GM18868 (cell line): ENCODE measurements around the gene ASRGL1.

ENCODE experiments used
- ATAC-seq: cut with Tn5 transposase; IDR thresholded peaks from one replicate; pipeline ENCODE4 v1.9.1; 2021; ENCODE audit warnings: mild to moderate bottlenecking, moderate library complexity; ENCODE audit not compliant: unreplicated experiment

Gene ASRGL1

DNA sequence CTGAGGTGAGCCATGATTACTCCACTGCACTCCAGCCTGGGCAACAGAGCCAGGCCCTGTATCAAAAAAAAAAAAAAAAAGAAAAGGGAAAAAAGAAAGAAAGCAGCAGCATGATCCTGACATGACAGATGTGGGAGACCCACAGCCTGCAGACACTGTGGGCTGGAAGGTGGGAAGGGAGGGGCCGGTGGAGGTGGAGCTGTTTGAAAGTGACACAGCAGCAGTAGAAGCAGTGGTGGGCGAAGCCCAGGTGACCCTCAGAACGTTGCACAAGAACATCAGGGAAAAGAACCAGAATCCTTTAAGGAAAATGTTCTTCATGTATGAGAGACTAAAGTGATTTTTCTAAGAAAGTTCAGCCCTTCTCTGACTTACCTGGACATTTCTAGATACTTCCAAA, 55.3 kb downstream of the ASRGL1 start:
- ATAC-seq = no peak

DNA sequence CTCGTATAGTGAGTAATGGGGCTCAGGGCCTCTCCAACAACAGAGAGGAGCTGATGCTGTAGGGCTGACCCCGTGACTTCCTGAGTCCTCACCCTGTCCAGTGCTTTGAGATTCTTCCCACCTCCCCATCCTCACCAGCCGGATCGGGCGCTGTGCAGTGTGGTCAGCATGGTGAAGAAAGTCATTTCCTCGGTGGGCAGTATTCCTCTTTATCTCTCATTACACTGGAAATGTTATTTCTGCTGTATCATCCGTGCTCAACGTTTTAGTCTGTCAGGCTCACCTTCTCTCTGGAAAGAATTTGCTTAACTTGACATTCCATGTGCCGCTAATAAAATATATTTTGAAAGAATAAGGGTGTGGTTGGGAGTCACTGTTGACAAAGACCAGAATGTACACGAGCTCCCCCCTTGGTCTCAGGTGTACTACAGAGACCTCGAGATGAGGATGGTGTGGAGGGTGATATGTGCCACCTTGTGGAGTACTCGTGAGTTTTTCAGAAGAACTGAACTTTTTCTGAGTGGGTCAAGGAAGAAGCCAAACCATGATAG, 55.9 kb downstream of the ASRGL1 start:
- ATAC-seq = no peak

DNA sequence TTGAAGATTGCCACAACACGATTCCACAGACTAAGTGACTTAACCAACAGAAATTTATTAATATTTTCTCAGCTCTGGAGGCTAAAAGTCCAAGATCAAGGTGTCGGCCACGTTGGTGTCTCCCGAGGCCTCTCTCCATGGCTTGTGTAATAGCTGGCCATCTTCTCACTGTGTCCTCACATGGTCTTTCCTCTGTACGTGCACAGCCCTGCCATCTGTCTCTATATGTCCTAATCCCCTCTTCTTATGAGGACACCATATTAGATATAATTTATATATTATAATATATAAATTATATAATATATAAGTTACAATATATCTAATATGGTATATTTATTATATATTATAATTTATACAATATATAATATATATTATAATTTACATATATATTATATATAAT, 56.5 kb downstream of the ASRGL1 start:
- ATAC-seq = no peak

- ATAC-seq = no peak
These were observed 57.7 kb downstream of the ASRGL1 start for GRCh38 chr11:62394825-62395538.

DNA sequence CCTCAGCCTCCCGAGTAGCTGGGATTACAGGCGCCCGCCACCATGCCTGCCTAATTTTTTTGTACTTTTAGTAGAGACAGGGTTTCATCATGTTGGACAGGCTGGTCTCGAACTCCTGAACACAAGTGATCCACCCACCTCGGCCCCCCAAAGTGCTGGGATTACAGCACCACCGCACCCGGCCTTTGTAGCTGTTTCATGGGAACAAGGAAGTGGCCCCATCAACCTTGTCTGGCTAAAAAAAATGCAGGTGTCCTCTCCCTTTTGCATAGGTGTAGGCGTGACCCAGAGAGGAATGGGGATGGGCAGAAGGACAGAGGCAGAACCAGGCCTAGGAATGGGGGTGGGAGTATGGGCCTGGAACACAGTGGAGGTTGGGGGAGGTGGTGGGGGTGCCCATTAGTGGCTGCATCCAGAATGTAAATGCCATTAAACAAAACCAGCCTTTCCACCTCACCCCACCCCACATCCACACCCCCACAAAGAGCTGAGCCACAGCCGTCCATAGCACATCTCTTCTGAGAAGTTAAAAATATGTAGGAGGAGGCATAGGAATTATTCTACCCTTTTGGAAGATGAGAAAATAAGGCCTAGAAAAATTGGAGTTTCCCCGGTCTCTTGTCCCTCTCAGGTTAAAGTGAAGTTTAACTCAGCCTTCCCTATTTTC, 58.8 kb downstream of the ASRGL1 start:
- no peak for ATAC-seq

DNA sequence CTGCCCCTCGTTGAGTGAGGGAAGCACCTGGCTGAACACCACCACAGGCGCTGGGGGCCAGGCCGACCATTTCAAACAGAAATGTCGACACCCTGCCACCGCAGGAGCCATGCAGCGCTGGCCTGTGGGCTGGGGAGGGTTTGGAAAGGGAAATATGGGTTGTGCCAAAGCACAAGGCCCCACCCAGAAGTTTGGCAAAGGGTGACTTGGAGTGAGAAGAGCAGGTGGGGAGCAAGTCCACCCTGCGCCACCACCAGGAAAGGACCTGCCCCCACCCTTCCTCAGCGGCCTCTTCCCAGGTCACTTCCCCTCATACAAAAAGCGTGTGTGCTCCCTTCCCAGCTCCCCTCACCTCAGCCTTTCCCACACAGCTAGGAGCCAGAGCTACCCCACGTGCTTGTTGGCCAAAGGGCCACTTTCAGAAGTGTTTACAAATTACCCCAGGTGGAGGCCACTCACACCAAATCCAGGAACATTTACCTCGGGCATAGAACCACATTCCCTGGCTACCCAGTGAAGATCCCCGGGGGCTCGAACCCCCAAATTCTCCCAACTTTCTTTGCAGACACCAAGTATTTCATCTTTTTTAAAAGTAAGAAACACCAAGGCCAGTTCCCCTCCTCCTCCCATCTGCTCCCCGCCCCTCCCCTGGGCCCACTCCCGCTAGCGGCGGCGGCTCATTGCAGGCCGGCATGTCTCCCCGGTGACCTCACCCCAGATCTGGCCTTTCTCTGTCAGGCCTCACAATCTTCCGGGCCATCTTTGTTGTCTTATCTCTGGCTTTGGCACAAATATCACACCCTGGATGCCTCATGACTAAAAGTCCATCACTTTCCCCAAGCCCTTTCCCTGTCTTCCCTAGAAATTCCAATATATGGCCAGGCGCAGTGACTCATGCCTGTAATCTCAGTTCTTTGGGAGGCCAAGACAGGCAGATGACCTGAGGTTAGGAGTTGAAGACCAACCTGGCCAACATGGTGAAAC, 61.1 kb downstream of the ASRGL1 start:
- ATAC-seq = no peak

- no peak for ATAC-seq
These were observed 62.1 kb downstream of the ASRGL1 start for GRCh38 chr11:62399172-62399877.

- no peak for ATAC-seq
These were observed 62.6 kb downstream of the ASRGL1 start for GRCh38 chr11:62399878-62400266.

DNA sequence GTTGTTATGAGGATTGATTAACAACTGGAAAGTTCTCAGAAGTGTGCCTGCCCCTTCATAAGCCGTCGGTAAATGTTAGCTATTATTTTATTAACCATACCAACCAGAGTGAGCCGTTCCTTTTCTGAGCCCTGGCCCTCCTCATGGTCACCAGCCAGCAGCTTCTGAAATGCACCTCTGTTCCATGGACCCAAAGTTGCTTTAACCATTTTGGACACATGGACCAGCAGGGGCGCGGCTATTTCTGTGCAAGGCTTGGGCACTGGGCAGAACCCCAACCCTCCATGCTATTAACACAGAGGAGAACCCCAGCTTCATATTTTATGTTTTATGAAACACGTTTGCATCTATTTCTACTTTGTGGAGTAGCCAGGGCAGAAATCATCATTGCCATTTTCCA, 63.0 kb downstream of the ASRGL1 start:
- ATAC-seq = no peak

DNA sequence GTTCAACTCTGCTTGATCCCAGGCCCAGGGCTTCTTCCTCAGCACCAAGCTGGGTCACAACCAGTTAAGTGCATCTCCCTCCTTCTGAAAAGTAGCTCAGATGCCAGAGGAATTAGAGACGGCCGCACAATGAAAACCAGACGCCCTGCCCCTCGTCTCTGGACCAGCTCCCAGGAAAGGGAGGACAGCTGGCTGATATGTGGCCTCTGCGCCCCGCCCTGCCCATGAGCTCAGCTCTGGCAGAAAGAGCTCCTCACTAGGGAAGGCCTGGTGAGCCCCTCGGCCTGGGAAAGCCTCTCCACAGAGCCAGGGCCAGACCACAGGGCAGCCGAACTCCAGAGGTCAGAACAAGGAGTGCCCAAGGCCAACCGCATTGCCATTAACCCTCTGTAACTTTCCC, 63.5 kb downstream of the ASRGL1 start:
- ATAC-seq = no peak

- no peak for ATAC-seq
These were observed 64.1 kb downstream of the ASRGL1 start for GRCh38 chr11:62401356-62401755.

GRCh38 chr11:62401811-62402210, 64.6 kb downstream of the ASRGL1 start:
- ATAC-seq = no peak

GRCh38 chr11:62402226-62402959, 65.1 kb downstream of the ASRGL1 start:
- no peak for ATAC-seq

- ATAC-seq = no peak
These were observed 65.9 kb downstream of the ASRGL1 start for GRCh38 chr11:62402960-62403730.

DNA sequence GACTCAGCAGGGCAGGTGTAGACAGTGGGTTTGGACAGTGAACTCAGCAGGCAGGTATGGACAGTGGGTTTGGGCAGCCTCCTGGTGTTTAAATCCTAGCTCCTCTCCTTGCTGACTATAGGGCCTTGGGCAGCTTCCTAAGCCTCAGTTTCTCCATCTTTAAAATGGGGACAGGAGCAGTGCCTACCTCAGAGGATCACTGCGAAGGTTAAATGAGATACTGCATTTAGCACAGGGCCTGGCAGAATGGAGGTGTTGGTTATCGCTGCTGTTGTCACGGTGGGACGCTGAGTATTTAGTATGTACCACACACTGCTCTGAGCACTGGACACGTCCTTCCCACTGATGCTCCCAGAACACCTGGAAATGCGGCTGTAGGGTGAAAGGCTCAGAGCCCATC, 67.2 kb downstream of the ASRGL1 start:
- no peak for ATAC-seq

GRCh38 chr11:62404901-62405300, 67.7 kb downstream of the ASRGL1 start:
- no peak for ATAC-seq

- no peak for ATAC-seq
These were observed 68.8 kb downstream of the ASRGL1 start for GRCh38 chr11:62406034-62406433.

DNA sequence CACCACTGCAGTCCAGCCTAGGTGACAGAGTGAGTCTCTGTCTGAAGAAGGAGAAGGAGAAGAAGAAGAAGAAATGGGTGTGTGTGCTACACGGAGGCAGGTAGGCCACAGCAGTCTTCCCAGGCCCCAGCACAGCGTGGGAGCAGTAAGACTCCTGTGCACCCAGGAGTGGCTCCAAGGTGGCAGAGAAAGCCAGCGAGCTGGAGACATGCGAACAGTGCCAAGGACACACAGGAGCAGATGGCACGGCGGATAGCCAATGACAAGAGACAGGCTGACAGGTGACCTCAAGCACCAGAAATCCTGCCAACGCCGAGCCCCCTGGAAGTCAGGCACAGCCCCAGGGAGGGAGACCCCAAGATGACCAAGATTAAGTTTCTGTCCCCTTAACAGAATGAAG, 72.6 kb downstream of the ASRGL1 start:
- ATAC-seq = no peak

- ATAC-seq = no peak
These were observed 73.7 kb downstream of the ASRGL1 start for GRCh38 chr11:62410972-62411371.
